Mesothelial cell of epicardium (in vitro differentiated cells): ENCODE measurements around the gene CXXC5. TPM values are rescaled to one million over a fixed set of nuclear protein-coding genes. Genes with fewer than 3 reads are reported as not detected.

Source experiments
- DNase-seq, 2 experiments: peaks; one replicate each; pipeline ENCODE4 v3.0.0; 2021; ENCODE audit warnings: low spot score in 2 of 2; ENCODE audit not compliant: unreplicated experiment in 2 of 2
- H3K27ac Mint-ChIP-seq: 2 replicates; pipeline ENCODE4 v1.8.0; 2021; ENCODE audit warnings: mixed read lengths
- H3K27me3 Mint-ChIP-seq: 2 replicates; pipeline ENCODE4 v1.8.0; 2021; ENCODE audit warnings: low read depth, mixed read lengths
- H3K36me3 Mint-ChIP-seq: 2 replicates; pipeline ENCODE4 v1.8.0; 2021; ENCODE audit warnings: mixed read lengths
- H3K4me1 Mint-ChIP-seq: 2 replicates; pipeline ENCODE4 v1.8.0; 2021; ENCODE audit warnings: mixed read lengths
- H3K4me3 Mint-ChIP-seq: 2 replicates; pipeline ENCODE4 v1.8.0; 2021; ENCODE audit warnings: mild to moderate bottlenecking, moderate library complexity, mixed read lengths
- H3K9me3 Mint-ChIP-seq: 2 replicates; pipeline ENCODE4 v1.8.0; 2021; ENCODE audit warnings: mixed read lengths
- CTCF ChIP-seq: fragments of 200-600 bp; sonication (generic); IDR thresholded peaks from one replicate; pipeline ENCODE4 v1.5.0; 2021; ENCODE audit warnings: antibody characterized with exemption; ENCODE audit not compliant: unreplicated experiment
- total RNA-seq: library from RNA; stranded (reverse); gene quantifications from 3 replicates; pipeline ENCODE4 v1.2.1, GENCODE V29; 2021

CXXC5 gene
- total RNA-seq, 1 donor from 2014 or later = 37.4 TPM

- TF ChIP-seq CTCF = no peak
- Mint-ChIP-seq H3K36me3 (no peaks in the 10 kb centered on the region), H3K27me3 (no peaks in the 10 kb centered on the region), H3K9me3 (no peaks in the 10 kb centered on the region), H3K4me3 (peak overlapping the region; percentile 25), H3K27ac (peak overlapping the region; percentile 70), H3K4me1 (peaks cover 37% of the 10 kb centered on the region)
- no peak for DNase-seq
These were observed 11.8 kb upstream of the CXXC5 start for GRCh38 chr5:139636207-139636792.

GRCh38 chr5:139636975-139637408 is 11.2 kb upstream of the CXXC5 start:
- no peak for DNase-seq
- Mint-ChIP-seq H3K27me3 (no peaks in the 10 kb centered on the region), H3K4me1 (peaks cover 44% of the 10 kb centered on the region), H3K9me3 (no peaks in the 10 kb centered on the region), H3K36me3 (no peaks in the 10 kb centered on the region), H3K4me3 (peak overlapping the region; percentile 22), H3K27ac (no peak overlapping the region)
- TF ChIP-seq CTCF = no peak

- Mint-ChIP-seq H3K27me3 (no peaks in the 10 kb centered on the region), H3K4me3 (peak overlapping the region; percentile 55), H3K36me3 (no peaks in the 10 kb centered on the region), H3K9me3 (no peaks in the 10 kb centered on the region), H3K27ac (no peak overlapping the region), H3K4me1 (peaks cover 50% of the 10 kb centered on the region)
- DNase-seq = peak in 1 of 2 experiments; percentile 71
- TF ChIP-seq CTCF = no peak
These were observed 10.6 kb upstream of the CXXC5 start for GRCh38 chr5:139637438-139638089.

GRCh38 chr5:139638090-139638735 is 9.9 kb upstream of the CXXC5 start:
- DNase-seq = peak in 1 of 2 experiments; percentile 44
- Mint-ChIP-seq H3K9me3 (no peaks in the 10 kb centered on the region), H3K27ac (peak overlapping the region; percentile 47), H3K36me3 (no peaks in the 10 kb centered on the region), H3K4me1 (peaks cover 55% of the 10 kb centered on the region), H3K27me3 (no peaks in the 10 kb centered on the region), H3K4me3 (peak overlapping the region; percentile 53)
- no peak for TF ChIP-seq CTCF

- peak in 1 of 2 experiments; percentile 36 for DNase-seq
- no peaks in the 10 kb centered on the region for H3K9me3 Mint-ChIP-seq
- H3K36me3 Mint-ChIP-seq = no peaks in the 10 kb centered on the region
- no peaks in the 10 kb centered on the region for H3K27me3 Mint-ChIP-seq
- peaks cover 59% of the 10 kb centered on the region for H3K4me1 Mint-ChIP-seq
- peak overlapping the region; percentile 53 for H3K4me3 Mint-ChIP-seq
- no peak for TF ChIP-seq CTCF
- no peak overlapping the region for H3K27ac Mint-ChIP-seq
These were observed 9.2 kb upstream of the CXXC5 start for GRCh38 chr5:139638736-139639618.
